HT1080 (cell line): ENCODE measurements around the gene DIRAS3. TPM values are rescaled to one million over a fixed set of nuclear protein-coding genes. Genes with fewer than 3 reads are reported as not detected.
"Not testable (repeated sequence)": the region's sequence is repeated elsewhere in the genome, so short reads cannot be mapped to it uniquely, and the experiment has no call there.

Experiments
- DNase-seq: peaks from one replicate; pipeline ENCODE4 v3.0.0-alpha.2; 2015; ENCODE audit warnings: low read depth
- polyA plus RNA-seq, 2 experiments: library from polyadenylated mRNA; depleted of rRNA; stranded (reverse); fragments of >200 nt; gene quantifications; 2 replicates each; pipeline ENCODE4 v1.2.3, GENCODE V29; 2015
- total RNA-seq: library from RNA; depleted of rRNA; stranded (reverse); fragments of >200 nt; shearing (Covaris generic); gene quantifications from 2 replicates; pipeline ENCODE4 v1.2.3, GENCODE V29; 2014; rRNA removed

Gene DIRAS3
- 0.14 TPM in 1 of 2 replicates, not detected in the other for total RNA-seq
- polyA plus RNA-seq (2015; cell fraction: cytosol; rRNA removed): 0.06 TPM in 1 of 2 replicates, not detected in the other
- 0.16 and 0.53 TPM in 2 replicates for polyA plus RNA-seq (2015; cell fraction: nucleus; rRNA removed)

GRCh38 chr1:68049941-68050878, at the start of gene DIRAS3:
Gene DIRAS3, minus strand, starts transcription at chr1:68050627. Its CDS starts 3,330 bp downstream, at chr1:68047297.
- no peak for DNase-seq

GRCh38 chr1:68093737-68094136, 43.3 kb upstream of the DIRAS3 start:
- peak; percentile 19 for DNase-seq

GRCh38 chr1:68087184-68087583, 36.8 kb upstream of the DIRAS3 start:
- peak; percentile 57 for DNase-seq

- DNase-seq: no peak
Observed at GRCh38 chr1:68085752-68086151, 35.3 kb upstream of the DIRAS3 start.

- no peak for DNase-seq
Observed at GRCh38 chr1:68083686-68084085, 33.3 kb upstream of the DIRAS3 start.

- DNase-seq: no peak
Observed at GRCh38 chr1:68081775-68082283, 31.4 kb upstream of the DIRAS3 start.

- DNase-seq: no peak
Observed at GRCh38 chr1:68078647-68079046, 28.2 kb upstream of the DIRAS3 start.

- no peak for DNase-seq
Observed at GRCh38 chr1:68074472-68074871, 24.0 kb upstream of the DIRAS3 start.

GRCh38 chr1:68065766-68066165, 15.3 kb upstream of the DIRAS3 start:
- DNase-seq: no peak

- DNase-seq: not testable (repeated sequence)
Observed at GRCh38 chr1:68058053-68058452, 7.6 kb upstream of the DIRAS3 start.

- DNase-seq: no peak
Observed at GRCh38 chr1:68057564-68057963, 7.1 kb upstream of the DIRAS3 start.

GRCh38 chr1:68057050-68057449, 6.6 kb upstream of the DIRAS3 start:
- no peak for DNase-seq

- DNase-seq: no peak
Observed at GRCh38 chr1:68051475-68051874, 1.0 kb upstream of the DIRAS3 start.

GRCh38 chr1:68047659-68048026, 2.8 kb downstream of the DIRAS3 start:
- DNase-seq: no peak

- DNase-seq: no peak
Observed at GRCh38 chr1:68046885-68047658, 3.4 kb downstream of the DIRAS3 start.

GRCh38 chr1:68046423-68046822, 4.0 kb downstream of the DIRAS3 start:
- no peak for DNase-seq

GRCh38 chr1:68045511-68046180, 4.8 kb downstream of the DIRAS3 start:
- DNase-seq: no peak

- DNase-seq: no peak
Observed at GRCh38 chr1:68043443-68044090, 6.9 kb downstream of the DIRAS3 start.

GRCh38 chr1:68036946-68037345, 13.5 kb downstream of the DIRAS3 start:
- no peak for DNase-seq

GRCh38 chr1:68029444-68029843, 21.0 kb downstream of the DIRAS3 start:
- DNase-seq: no peak

- DNase-seq: no peak
Observed at GRCh38 chr1:68028566-68028965, 21.9 kb downstream of the DIRAS3 start.
